PC-3 (cell line): ENCODE data around the gene PABPC1L.

ENCODE experiments used
- CTCF ChIP-seq: fragments of 300-600 bp; sonication (generic); conservative IDR thresholded peaks from 2 replicates; pipeline ENCODE4 v1.5.1; 2017; ENCODE audit warnings: antibody characterized with exemption, low read depth, mild to moderate bottlenecking, low read length
- EZH2 ChIP-seq: fragments of 300-600 bp; sonication (generic); IDR thresholded peaks from one replicate; pipeline ENCODE4 v1.6.1; 2017; ENCODE audit warnings: antibody characterized with exemption, mild to moderate bottlenecking, low read length; ENCODE audit not compliant: unreplicated experiment

- TF ChIP-seq CTCF, result no peak
- no peak for TF ChIP-seq EZH2
Observed at GRCh38 chr20:44962483-44962882, 52.6 kb downstream of the PABPC1L start.
